Stomach (tissue), 9 donors: ENCODE data around the gene KIAA0930. TPM values are rescaled to one million over a fixed set of nuclear protein-coding genes. Genes with fewer than 3 reads are reported as not detected.

ENCODE experiments used
- DNase-seq, 2 donors: peaks; one replicate each; pipeline versions ENCODE4 v3.0.0 to v3.0.0-alpha.2; 2013 to 2019
- H3K27ac ChIP-seq, 5 donors: fragments of 200-600 bp in 4 of 5; sonication (generic) in 4 of 5; one replicate each; pipeline ENCODE4 v1.5.1; 2013 to 2019; ENCODE audit warnings: mild to moderate bottlenecking in 1 of 5, moderate library complexity in 1 of 5
- H3K27me3 ChIP-seq, 3 donors: fragments of 200-600 bp; sonication (generic); one replicate each; pipeline ENCODE4 v1.5.1; 2017 to 2019; ENCODE audit warnings: mixed run types in 1 of 3
- H3K36me3 ChIP-seq, 4 donors: fragments of 200-600 bp; sonication (generic); 1 replicate in 3 of 4; 2 replicates in 1 of 4; pipeline ENCODE4 v1.5.1; 2016 to 2019
- H3K4me1 ChIP-seq, 4 donors: fragments of 200-600 bp; sonication (generic); one replicate each; pipeline ENCODE4 v1.5.1; 2016 to 2019
- H3K4me3 ChIP-seq, 4 donors: fragments of 200-600 bp; sonication (generic) in 3 of 4; one replicate each; pipeline ENCODE4 v1.5.1; 2016 to 2019; ENCODE audit warnings: mild to moderate bottlenecking in 1 of 4
- H3K9me3 ChIP-seq, 4 donors: fragments of 200-600 bp; sonication (generic); one replicate each; pipeline ENCODE4 v1.5.1; 2016 to 2019
- CTCF ChIP-seq, 7 experiments: fragments of 450-650 bp in 4 of 7; fragments of 200-600 bp in 3 of 7; sonication (generic) in 3 of 7; IDR thresholded peaks; one replicate each; pipeline ENCODE4 v1.5.1; 2016 to 2019; ENCODE audit warnings: antibody characterized with exemption in 7 of 7, control low read depth in 2 of 7, mild to moderate bottlenecking in 1 of 7
- EP300 ChIP-seq: sonication (generic); formaldehyde crosslinking; IDR thresholded peaks from one replicate; pipeline ENCODE4 v1.6.1; 2017; ENCODE audit warnings: antibody characterized with exemption
- POLR2A ChIP-seq, 4 donors: fragments of 450-650 bp; IDR thresholded peaks; one replicate each; pipeline ENCODE4 v1.6.1; 2016; ENCODE audit warnings: antibody characterized with exemption in 4 of 4, control low read depth in 2 of 4, mild to moderate bottlenecking in 1 of 4, moderate library complexity in 1 of 4
- POLR2AphosphoS5 ChIP-seq, 3 donors: sonication (generic); formaldehyde crosslinking; IDR thresholded peaks; one replicate each; pipeline ENCODE4 v1.6.1; 2016; ENCODE audit warnings: antibody characterized with exemption in 3 of 3
- WGBS, 5 donors: extraction: QIAGEN DNeasy Blood & Tissue Kit in 3 of 5; methylation state at CpG; one replicate each; pipeline versions ENCODE4 v1.1.5 to v1.1.7; 2013 to 2018; 5-methylcytosine and 5-hydroxymethylcytosine counted together
- intact Hi-C: fragments of 100-400 bp; cut with DNase I; formaldehyde crosslinking; loops from one replicate; pipeline ENCODE4 v1.15.1; 2023; ENCODE audit warnings: low total_unique reads
- polyA plus RNA-seq, 3 donors: library from polyadenylated mRNA; stranded (reverse); fragments of 200-250 nt; gene quantifications; one replicate each; pipeline ENCODE4 v1.2.3, GENCODE V29; 2013
- total RNA-seq, 5 donors: library from RNA; depleted of rRNA; stranded (reverse); fragments of >200 nt; gene quantifications; one replicate each; pipeline versions ENCODE4 v1.1.0 to v1.2.3, GENCODE V29; 2014 to 2016
- donor health status: healthy with polysubstance abuse.
- donor health status: Bipolar disorder and iron deficiency.
- donor health status: healthy.

The KIAA0930 gene
- total and polyA plus RNA-seq, 8 donors: 7.1 to 42.3 (median 18.4) TPM

- Histone ChIP-seq H3K4me1 (peaks cover 16 to 66% (median 36%) of the 10 kb centered on the region in 4 donors), H3K36me3 (no peaks in the 10 kb centered on the region), H3K27ac (peak overlapping the region; percentile 84 to 92 (median 89)), H3K27me3 (no peaks in the 10 kb centered on the region), H3K9me3 (no peaks in the 10 kb centered on the region), H3K4me3 (no peak overlapping the region)
- intact Hi-C loops: no loop called here
- peak; percentile 81 to 95 for DNase-seq
- 21 to 43% (median 31%) methylated on average over 13 of the region's 13 CpGs for WGBS, 5 donors
- TF ChIP-seq POLR2AphosphoS5 (IDR thresholded peaks at IDR 0.05) (peak; percentile 56 to 92 (median 62)), POLR2A (IDR thresholded peaks at IDR 0.05) (no peak), EP300 (no peak)
These were observed 5.6 kb upstream of the KIAA0930 start for GRCh38 chr22:45246060-45246985.

GRCh38 chr22:45244916-45245315, 4.2 kb upstream of the KIAA0930 start:
- Histone ChIP-seq H3K27ac (peak overlapping the region in 4 of 5 donors; percentile 54 to 92 (median 88)), H3K27me3 (no peaks in the 10 kb centered on the region), H3K9me3 (no peaks in the 10 kb centered on the region), H3K36me3 (no peaks in the 10 kb centered on the region), H3K4me3 (no peak overlapping the region), H3K4me1 (peaks cover 23 to 76% (median 45%) of the 10 kb centered on the region in 4 donors)
- intact Hi-C loops: no loop called here
- TF ChIP-seq POLR2AphosphoS5 (IDR thresholded peaks at IDR 0.05): no peak
- TF ChIP-seq EP300: no peak
- no peak for TF ChIP-seq CTCF (IDR thresholded peaks at IDR 0.05)
- no peak for TF ChIP-seq POLR2A (IDR thresholded peaks at IDR 0.05)
- 63 to 80% (median 69%) methylated on average over 4 of the region's 4 CpGs for WGBS, 5 donors
- no peak for DNase-seq

GRCh38 chr22:45242778-45243191, 2.1 kb upstream of the KIAA0930 start:
- Histone ChIP-seq H3K27ac (peak overlapping the region; percentile 40 to 80 (median 68)), H3K27me3 (no peaks in the 10 kb centered on the region), H3K4me1 (peaks cover 34 to 86% (median 52%) of the 10 kb centered on the region in 4 donors), H3K36me3 (peaks cover 0 to 9% (median 2%) of the 10 kb centered on the region in 4 donors), H3K9me3 (no peaks in the 10 kb centered on the region), H3K4me3 (no peak overlapping the region)
- peak in 1 of 3 donors; percentile 31 for TF ChIP-seq POLR2AphosphoS5 (IDR thresholded peaks at IDR 0.05)
- TF ChIP-seq EP300: no peak
- WGBS, 5 donors: 28 to 45% (median 31%) methylated on average over 7 of the region's 7 CpGs
- peak; percentile 86 to 88 for DNase-seq
- intact Hi-C loops: no loop called here

- peak overlapping the region; percentile 35 to 76 (median 42) for H3K27ac ChIP-seq
- H3K36me3 ChIP-seq: peaks cover 0 to 20% (median 9%) of the 10 kb centered on the region in 4 donors
- no peak for TF ChIP-seq EP300
- no peak for TF ChIP-seq POLR2AphosphoS5 (IDR thresholded peaks at IDR 0.05)
- no peaks in the 10 kb centered on the region for H3K9me3 ChIP-seq
- peaks cover 27 to 78% (median 49%) of the 10 kb centered on the region in 4 donors for H3K4me1 ChIP-seq
- DNase-seq: peak in 1 of 2 donors; percentile 51
- H3K27me3 ChIP-seq: no peaks in the 10 kb centered on the region
- intact Hi-C loops: no loop called here
- 1 to 2% (median 1%) methylated on average over 16 to 73 of the region's 73 CpGs for WGBS, 5 donors
- peak overlapping the region; percentile 67 to 88 (median 80) for H3K4me3 ChIP-seq
These were observed 437 bp downstream of the KIAA0930 start for GRCh38 chr22:45240104-45240809.

- Histone ChIP-seq H3K4me3 (peak overlapping the region; percentile 67 to 88 (median 80)), H3K27ac (peak overlapping the region in 3 of 5 donors; percentile 38 to 76 (median 75)), H3K36me3 (peaks cover 0 to 25% (median 9%) of the 10 kb centered on the region in 4 donors), H3K4me1 (peaks cover 27 to 76% (median 49%) of the 10 kb centered on the region in 4 donors), H3K9me3 (no peaks in the 10 kb centered on the region), H3K27me3 (no peaks in the 10 kb centered on the region)
- TF ChIP-seq CTCF (IDR thresholded peaks at IDR 0.05) (no peak), POLR2A (IDR thresholded peaks at IDR 0.05) (no peak), POLR2AphosphoS5 (IDR thresholded peaks at IDR 0.05) (no peak), EP300 (no peak)
- 32 to 57% (median 42%) methylated on average over 5 to 8 of the region's 8 CpGs for WGBS, 5 donors
- intact Hi-C loops: no loop called here
- no peak for DNase-seq
These were observed 1.0 kb downstream of the KIAA0930 start for GRCh38 chr22:45239681-45240051.
